ENCODE results near the gene HEPACAM.

The HEPACAM gene

GRCh38 chr11:124942466-124943253, 6.8 kb upstream of the HEPACAM start:
- DNase-seq = no peak

- DNase-seq = no peak
Observed at GRCh38 chr11:124941703-124942102, 5.9 kb upstream of the HEPACAM start.

DNA sequence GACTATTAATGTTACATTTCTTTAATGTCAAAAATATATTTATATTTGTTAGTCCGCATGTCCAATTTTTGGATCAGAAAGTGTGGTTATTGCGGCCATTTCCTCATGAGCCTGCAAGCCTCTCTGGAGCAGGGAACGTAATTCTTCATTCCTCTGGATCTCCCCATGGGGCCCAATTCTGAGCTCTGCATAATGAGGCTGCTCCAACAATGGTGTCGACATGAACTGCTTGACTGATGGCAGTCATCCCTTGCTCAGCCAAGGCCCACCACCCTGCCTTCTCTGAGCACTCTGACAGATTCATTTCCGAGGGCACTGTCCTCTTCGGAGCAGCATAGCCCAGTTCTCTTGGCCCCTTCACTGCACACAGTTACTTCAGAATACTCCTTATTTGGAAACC, 3.1 kb upstream of the HEPACAM start:
- no peak for DNase-seq

DNA sequence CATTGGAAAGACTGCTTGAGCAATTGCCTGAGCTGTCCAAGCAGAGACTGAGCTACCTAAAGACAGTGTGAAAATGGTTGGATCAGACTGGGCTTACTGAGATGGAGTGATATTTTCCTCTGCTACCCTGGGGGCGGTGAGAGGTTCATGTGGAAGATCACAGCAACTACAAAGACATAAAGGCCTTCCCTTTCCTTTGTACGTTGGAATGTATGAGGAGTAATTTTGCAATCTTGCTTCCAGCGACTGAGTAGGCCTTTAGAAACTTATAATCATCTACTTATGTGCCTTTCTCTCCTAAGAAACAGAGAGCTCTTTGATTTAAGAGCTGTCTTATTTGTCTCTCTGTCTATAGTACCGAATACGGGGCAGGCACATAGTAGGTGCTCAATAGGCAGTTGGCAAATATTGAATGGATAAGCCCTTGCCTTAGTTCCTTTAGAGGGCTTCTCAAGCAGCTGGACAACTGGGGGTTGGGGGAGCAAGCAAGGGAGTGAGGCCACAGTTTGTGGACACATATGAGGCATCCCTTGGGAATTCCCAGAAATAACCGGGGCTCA, 2.4 kb upstream of the HEPACAM start:
- DNase-seq = no peak

DNA sequence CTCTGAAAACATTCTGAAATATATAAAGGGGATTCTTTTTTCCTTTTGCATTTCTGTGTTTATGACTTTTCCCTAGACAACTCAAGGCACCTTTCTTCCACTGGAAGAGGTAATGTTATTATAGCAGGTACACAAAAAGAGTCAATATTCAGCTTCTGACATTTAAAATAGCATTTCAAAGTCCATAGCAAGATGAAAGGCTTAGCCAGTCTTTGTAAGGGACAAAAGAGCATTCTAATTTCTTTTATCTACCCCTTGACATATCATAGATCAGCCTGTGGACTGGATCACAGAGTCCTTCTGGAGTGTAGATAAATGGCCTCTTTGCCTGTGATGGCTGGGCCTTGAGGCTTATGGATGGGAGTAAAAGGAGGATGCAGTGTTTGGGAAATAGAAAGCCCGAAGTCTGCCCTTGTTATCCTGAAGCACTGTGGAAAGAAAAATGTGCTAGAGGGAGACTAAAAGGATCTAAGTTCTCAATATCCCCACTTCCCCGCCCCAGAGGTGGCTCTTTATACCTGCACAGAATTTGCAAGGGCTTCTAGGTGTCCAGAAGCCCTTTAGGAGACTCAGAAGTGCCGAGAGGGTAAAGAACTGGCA, 1.6 kb upstream of the HEPACAM start:
- DNase-seq = no peak

DNA sequence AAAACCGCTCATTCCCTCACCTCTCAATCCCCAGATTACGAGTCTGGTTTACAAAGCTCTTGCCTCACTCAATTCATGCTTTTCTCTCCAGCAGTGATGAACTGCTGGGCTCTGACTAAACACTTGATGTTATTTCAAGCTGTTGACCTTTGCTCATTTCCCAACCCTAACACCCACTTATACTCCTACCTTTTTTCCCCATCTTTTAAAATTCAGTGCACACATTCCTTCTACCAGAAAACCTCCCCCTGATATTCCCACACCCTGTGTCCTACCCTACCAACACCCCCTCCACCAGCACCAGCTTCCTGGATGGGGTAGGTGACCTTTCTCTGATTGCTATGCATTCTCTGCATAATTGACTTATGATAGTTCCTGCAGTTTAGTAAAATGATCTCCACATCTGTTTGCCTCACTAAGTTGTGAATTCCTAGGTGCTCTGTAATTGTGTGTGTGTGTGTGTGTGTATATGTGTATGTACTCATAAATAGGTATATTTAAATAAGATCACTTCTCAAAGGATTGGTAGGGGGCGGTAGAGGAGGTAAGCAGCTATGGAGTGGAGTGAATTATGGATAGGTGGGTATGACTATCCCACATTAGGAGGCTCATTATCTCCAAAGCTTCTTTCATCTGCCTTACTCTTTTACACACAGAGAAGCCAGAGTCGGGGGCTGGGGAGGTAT, 842 bp downstream of the HEPACAM start:
- DNase-seq = no peak

DNA sequence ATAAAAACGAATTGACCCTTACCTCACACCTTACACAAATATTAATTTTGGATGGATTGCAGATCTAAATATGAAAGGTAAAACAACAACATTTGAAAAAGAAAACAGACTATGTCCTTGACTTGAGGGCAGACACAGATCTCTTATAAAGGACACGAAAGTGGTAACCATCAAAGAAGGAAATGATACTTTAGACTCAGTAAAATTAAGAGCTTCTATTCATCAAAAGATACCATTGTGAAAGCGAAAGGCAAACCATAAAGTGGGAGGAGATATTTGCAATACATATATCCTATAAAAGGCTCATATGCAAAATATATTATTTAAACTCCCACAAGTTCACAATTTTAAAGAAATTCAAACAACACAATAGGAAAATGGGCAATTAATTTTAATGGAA, 5.0 kb downstream of the HEPACAM start:
- no peak for DNase-seq

DNA sequence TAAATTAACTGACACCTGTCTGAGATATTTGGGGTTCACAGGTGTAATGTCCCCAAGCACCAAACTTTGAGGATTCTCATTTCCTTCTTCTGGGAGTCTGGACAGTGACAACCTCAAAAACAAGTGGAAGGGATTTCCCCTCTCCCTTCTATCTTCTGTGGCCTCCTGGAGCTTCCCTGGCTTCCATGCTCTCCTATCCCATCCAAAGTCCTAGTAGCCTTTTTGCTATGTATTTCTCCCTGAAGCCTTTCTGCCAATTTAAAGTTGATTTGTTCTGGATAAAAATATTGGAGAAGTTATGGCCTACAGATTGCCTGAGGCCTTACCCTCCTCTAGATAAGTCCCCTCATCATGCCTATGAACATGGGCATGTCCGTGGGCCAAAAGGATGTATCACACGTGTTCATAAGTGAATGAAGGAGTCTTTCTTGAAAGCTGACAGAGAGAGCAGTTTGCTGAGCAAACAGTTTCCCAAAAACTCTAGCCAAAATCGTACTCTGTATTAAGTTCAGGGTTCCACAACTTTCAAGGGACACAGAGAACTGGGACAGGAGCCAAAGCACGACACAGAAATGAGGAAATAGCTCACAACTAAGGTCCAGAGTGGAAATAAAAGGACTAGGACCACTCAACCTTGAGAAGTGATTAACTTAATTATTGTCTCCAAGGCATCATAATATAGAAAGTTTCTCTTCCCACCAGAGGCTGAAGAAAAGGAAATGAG, 6.7 kb downstream of the HEPACAM start:
- DNase-seq = no peak

GRCh38 chr11:124923296-124923695, 12.6 kb downstream of the HEPACAM start:
- no peak for DNase-seq

DNA sequence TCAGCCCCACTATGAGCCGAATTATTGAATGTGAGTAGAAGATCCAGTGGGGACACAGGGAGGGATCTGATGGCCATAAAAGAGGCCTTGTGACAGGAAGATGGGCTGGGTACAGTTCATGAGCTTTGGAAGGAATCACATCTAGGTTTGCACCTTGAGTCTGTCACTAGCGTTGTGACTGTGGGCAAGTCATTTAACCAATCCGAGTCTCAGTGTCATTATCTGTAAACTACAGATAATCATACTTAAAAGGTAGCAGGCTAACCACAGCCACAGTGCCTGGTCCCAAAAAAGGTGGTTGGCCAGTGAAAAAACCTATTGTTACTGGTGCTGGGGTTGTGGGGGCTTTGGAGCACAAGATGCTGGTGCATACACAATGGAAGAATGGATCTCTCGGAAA, 13.0 kb downstream of the HEPACAM start:
- no peak for DNase-seq

DNA sequence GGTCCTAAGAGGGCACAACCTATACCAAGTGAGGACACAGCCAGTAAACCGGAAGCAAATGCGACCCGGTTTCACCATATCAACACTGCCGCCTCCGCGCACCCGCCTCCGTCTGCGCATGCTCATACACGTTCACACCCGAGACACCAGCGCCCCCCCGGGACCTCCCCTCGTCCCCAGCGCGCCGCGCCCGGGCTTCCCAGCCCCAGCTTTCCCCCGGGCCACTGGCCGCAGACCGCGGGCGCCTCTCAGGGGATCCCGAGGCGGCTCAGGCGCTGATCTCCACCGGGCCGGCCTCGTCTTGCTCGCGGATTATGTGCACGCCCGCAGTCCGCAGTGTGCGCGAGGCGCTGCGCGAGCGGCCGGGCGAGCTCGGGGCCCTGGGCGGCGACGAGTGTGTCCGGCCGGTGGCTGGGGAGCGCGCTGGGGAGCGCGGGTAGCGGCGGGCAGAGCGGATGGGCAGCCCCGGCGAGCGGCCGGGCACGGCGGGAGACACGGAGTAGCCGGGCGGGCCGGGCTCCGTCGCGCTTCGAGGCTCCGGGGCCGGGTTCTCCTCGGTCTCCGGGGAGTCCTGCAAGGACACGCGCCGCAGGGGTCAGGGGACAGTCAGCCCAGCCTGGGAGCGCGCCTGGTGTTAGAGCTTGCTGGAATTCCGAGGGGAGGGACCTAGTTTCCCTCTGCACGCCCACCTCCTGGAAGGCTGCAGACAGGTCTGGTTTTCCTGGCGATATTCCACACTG, 14.8 kb downstream of the HEPACAM start:
- DNase-seq = no peak

DNA sequence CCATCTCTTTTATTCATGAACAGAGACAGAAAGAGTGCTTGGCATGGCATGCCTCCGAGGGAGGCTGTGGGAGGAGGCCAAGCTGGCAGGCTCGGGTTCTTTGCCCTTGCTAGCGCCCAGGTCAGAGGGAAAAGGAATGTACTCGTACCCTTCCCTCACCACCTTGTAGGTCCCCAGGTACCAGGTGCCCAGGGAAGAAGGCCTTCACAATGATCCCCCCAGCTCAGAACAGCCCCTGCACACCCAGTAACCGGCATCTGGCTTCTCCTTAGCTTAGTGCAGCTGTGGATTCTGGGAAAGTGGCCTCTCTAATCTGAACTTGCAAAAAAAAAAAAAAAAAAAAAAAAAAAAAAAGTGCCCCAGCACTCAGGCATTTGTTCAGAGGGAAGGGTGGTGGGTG, 15.5 kb downstream of the HEPACAM start:
- no peak for DNase-seq

GRCh38 chr11:124919898-124920297, 15.9 kb downstream of the HEPACAM start:
- no peak for DNase-seq

GRCh38 chr11:124918950-124919349, 16.9 kb downstream of the HEPACAM start, which contains the start of gene HEPN1:
Gene HEPN1, plus strand, starts transcription at chr11:124919250.
- DNase-seq = no peak

DNA sequence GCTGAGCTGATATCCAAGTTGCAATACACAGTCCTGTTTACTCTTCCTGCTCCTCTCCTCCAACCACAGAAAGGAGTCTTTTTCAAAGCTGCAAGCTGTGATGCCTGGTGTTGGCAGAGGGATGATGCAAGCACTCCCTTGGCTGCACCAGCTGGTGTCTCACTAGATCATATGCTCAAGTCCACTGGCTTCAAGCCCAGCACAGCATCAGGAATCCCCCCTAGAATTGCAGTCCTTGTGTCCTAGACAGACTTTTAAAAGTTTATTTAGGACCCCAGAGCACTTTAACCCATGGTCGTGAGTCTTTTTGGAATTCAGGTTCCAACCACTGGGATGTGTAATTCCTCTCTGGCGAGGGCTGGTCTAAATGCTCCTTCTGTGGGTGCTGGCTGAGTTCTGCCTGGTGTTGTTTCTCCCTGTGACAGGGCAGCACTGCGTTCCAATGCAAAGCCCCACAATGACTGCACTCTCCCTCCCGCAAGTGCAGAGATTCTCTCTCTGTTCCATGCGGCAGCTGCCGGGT, 18.7 kb downstream of the HEPACAM start:
- no peak for DNase-seq

GRCh38 chr11:124916370-124916710, 19.5 kb downstream of the HEPACAM start:
- no peak for DNase-seq

DNA sequence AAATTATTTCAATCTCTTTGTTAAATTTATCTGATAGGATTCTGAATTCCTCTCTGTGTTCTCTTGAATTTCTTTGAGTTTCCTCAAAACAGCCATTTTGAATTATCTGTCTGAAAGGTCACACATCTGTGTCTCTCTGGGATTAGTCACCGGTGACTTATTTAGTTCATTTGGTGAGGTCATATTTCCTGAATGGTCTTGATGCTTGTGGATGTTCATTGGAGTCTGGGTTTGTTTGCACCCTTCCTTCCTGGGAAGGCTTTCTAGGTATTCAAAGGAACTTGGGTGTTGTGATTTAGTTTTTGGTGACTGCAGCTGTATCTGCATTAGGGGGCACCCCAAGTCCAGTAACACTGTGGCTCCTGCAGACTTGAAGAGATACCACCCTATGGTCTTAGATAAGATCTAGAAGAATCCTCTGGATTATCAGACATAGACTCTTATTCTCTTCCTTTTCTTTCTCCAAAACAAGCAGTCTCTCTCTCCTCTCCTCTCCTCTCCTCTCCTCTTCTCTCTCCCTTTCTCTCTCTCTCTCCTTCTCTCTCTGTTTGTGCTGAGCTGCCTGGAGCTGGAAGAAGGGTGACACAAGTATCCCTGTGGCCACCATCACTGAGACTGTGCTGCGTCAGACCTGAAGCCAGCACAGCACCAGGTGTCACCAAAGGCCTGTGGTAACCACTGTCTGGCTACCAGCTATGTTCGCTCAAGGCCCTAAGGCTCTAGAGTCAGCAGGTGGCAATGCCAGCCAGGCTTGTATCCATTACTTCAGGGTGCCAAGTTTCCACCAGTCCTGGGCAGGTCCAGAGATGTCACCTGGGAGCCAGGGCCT, 20.1 kb downstream of the HEPACAM start:
- DNase-seq = no peak

GRCh38 chr11:124902616-124903015, 33.2 kb downstream of the HEPACAM start:
- no peak for DNase-seq

DNA sequence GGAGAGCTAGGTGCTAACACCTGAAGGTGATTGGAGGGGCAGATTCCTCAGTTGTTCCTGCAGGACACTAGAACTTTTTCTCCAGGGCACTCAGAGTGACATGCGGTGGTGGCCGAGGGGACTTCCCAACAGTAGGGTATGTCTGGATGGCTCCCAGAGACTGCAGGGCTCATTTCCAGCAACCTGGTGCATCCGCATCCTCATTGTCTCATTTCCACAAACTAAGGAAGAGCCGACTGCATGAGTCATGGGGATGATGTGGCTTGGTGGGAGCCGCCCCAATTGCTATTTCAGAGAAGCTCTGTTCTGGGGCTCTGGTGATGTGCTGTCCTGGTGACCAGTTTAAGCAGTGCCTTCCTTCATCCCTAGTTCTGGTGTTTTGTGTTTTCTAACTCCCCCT, 35.4 kb downstream of the HEPACAM start:
- no peak for DNase-seq

- no peak for DNase-seq
Observed at GRCh38 chr11:124899383-124900145, 36.3 kb downstream of the HEPACAM start.

DNA sequence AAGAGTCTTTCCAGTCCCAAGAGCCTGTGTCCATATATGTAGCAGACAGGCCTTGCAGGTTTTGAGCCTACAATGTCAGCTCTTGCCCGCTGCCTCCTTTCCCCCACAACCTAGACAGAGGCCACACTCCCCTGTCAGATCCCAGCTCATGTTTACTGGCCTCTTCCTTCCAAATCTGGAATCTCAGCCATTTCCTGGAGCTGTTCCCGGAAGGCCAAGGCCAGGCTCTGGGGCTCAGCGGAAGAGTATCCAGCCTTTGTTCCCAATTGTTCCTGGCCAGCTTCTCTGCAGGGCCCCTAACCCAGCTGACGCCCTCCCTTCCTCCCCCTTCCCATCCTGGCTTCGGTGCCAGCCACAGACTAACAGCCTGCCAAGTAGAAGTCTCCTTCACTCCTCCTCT, 37.1 kb downstream of the HEPACAM start:
- DNase-seq = no peak

Data from NCI-H2107 (cell line).